Measurements from ENCODE around the gene SPATA31D4. TPM values are rescaled to one million over a fixed set of nuclear protein-coding genes. Genes with fewer than 3 reads are reported as not detected.

The SPATA31D4 gene
- total RNA-seq, 1 donor, result not detected

- DNase-seq (ENCODE audit: low read depth), result no peak
- TF ChIP-seq CTCF (IDR thresholded peaks at IDR 0.05; ENCODE audit: insufficient read depth, low read depth, low read length), result no peak
- no peak overlapping the region for H3K4me3 ChIP-seq (ENCODE audit: low read depth, low read length)
These were observed 34.3 kb upstream of the SPATA31D4 start for GRCh38 chr9:81893929-81894328.

- no peak for TF ChIP-seq CTCF (IDR thresholded peaks at IDR 0.05; ENCODE audit: insufficient read depth, low read depth, low read length)
- DNase-seq (ENCODE audit: low read depth), result no peak
These were observed 33.3 kb upstream of the SPATA31D4 start for GRCh38 chr9:81894891-81895290.

GRCh38 chr9:81896070-81896469 lies 32.2 kb upstream of the SPATA31D4 start:
- H3K4me3 ChIP-seq (ENCODE audit: low read depth, low read length), result no peak overlapping the region
- TF ChIP-seq CTCF (IDR thresholded peaks at IDR 0.05; ENCODE audit: insufficient read depth, low read depth, low read length), result no peak
- no peak for DNase-seq (ENCODE audit: low read depth)

More at GRCh38 chr9:81894891-81895290, 33.3 kb upstream of the SPATA31D4 start:
- H3K4me3 ChIP-seq (ENCODE audit: low read depth, low read length), result no peak overlapping the region

- no peak for DNase-seq (ENCODE audit: low read depth)
- TF ChIP-seq CTCF (IDR thresholded peaks at IDR 0.05; ENCODE audit: insufficient read depth, low read depth, low read length), result no peak
- H3K4me3 ChIP-seq (ENCODE audit: low read depth, low read length), result no peak overlapping the region
These were observed 29.4 kb upstream of the SPATA31D4 start for GRCh38 chr9:81898851-81899250.

GRCh38 chr9:81902196-81902595 lies 26.0 kb upstream of the SPATA31D4 start:
- DNase-seq (ENCODE audit: low read depth), result no peak
- no peak overlapping the region for H3K4me3 ChIP-seq (ENCODE audit: low read depth, low read length)
- no peak for TF ChIP-seq CTCF (IDR thresholded peaks at IDR 0.05; ENCODE audit: insufficient read depth, low read depth, low read length)

- no peak for DNase-seq (ENCODE audit: low read depth)
- no peak overlapping the region for H3K4me3 ChIP-seq (ENCODE audit: low read depth, low read length)
- no peak for TF ChIP-seq CTCF (IDR thresholded peaks at IDR 0.05; ENCODE audit: insufficient read depth, low read depth, low read length)
These were observed 25.6 kb upstream of the SPATA31D4 start for GRCh38 chr9:81902626-81903025.

GRCh38 chr9:81906671-81907070 lies 21.6 kb upstream of the SPATA31D4 start:
- no peak for TF ChIP-seq CTCF (IDR thresholded peaks at IDR 0.05; ENCODE audit: insufficient read depth, low read depth, low read length)
- DNase-seq (ENCODE audit: low read depth), result no peak
- no peak overlapping the region for H3K4me3 ChIP-seq (ENCODE audit: low read depth, low read length)

Data from fibroblast of villous mesenchyme (primary cell).